Esophagus muscularis mucosa (tissue), 4 donors: ENCODE measurements around the gene ETV1. TPM values are rescaled to one million over a fixed set of nuclear protein-coding genes. Genes with fewer than 3 reads are reported as not detected.

ENCODE experiments used
- DNase-seq: peaks from one replicate; pipeline ENCODE4 v3.0.0-alpha.2; 2017; ENCODE audit errors: extremely low spot score
- H3K27ac ChIP-seq, 4 donors: fragments of 200-600 bp; sonication (generic); replicated peaks in 1 of 4; 1 replicate in 3 of 4; 2 replicates in 1 of 4; pipeline ENCODE4 v1.5.1; 2016 to 2019; ENCODE audit warnings: mild to moderate bottlenecking in 1 of 4
- H3K27me3 ChIP-seq, 4 donors: fragments of 200-600 bp; sonication (generic); one replicate each; pipeline versions ENCODE4 v1.5.1 to v1.6.0; 2016 to 2019
- H3K36me3 ChIP-seq, 4 donors: fragments of 200-600 bp; sonication (generic); one replicate each; pipeline ENCODE4 v1.5.1; 2016 to 2019
- H3K4me1 ChIP-seq, 4 donors: fragments of 200-600 bp; sonication (generic); one replicate each; pipeline ENCODE4 v1.5.1; 2016 to 2019
- H3K4me3 ChIP-seq, 4 donors: fragments of 200-600 bp; sonication (generic); 1 replicate in 2 of 4; 2 replicates in 2 of 4; pipeline ENCODE4 v1.5.1; 2016 to 2019; ENCODE audit warnings: mild to moderate bottlenecking in 4 of 4, moderate library complexity in 1 of 4
- H3K9me3 ChIP-seq, 4 donors: fragments of 200-600 bp; sonication (generic); 1 replicate in 3 of 4; 2 replicates in 1 of 4; pipeline ENCODE4 v1.5.1; 2016 to 2019
- CTCF ChIP-seq, 3 experiments: fragments of 200-600 bp in 2 of 3; fragments of 450-650 bp in 1 of 3; sonication (generic) in 2 of 3; IDR thresholded peaks; one replicate each; pipeline ENCODE4 v1.5.1; 2017 to 2019; ENCODE audit warnings: antibody characterized with exemption in 3 of 3, mild to moderate bottlenecking in 2 of 3, moderate library complexity in 1 of 3
- EP300 ChIP-seq: sonication (generic); formaldehyde crosslinking; IDR thresholded peaks from one replicate; pipeline ENCODE4 v1.6.1; 2017; ENCODE audit warnings: antibody characterized with exemption
- POLR2A ChIP-seq: fragments of 450-650 bp; IDR thresholded peaks from one replicate; pipeline ENCODE4 v1.6.1; 2017; ENCODE audit warnings: antibody characterized with exemption, moderate library complexity, mild to moderate bottlenecking, low read depth
- POLR2AphosphoS5 ChIP-seq, 2 donors: sonication (generic); formaldehyde crosslinking; IDR thresholded peaks; one replicate each; pipeline ENCODE4 v1.6.1; 2017; ENCODE audit warnings: antibody characterized with exemption in 2 of 2
- WGBS: methylation state at CpG from one replicate; pipeline ENCODE4 v1.1.5; 2018; 5-methylcytosine and 5-hydroxymethylcytosine counted together
- intact Hi-C: fragments of 100-400 bp; cut with DNase I; formaldehyde crosslinking; loops from one replicate; pipeline ENCODE4 v1.15.1; 2023
- total RNA-seq, 4 donors: library from RNA; depleted of rRNA; stranded (reverse); fragments of >200 nt; gene quantifications; one replicate each; pipeline versions ENCODE4 v1.1.0 to v1.2.1, GENCODE V29; 2016

Gene ETV1
- total RNA-seq, 4 donors from 2014 or later, result 7.1 to 16.5 (median 14.1) TPM

- TF ChIP-seq POLR2AphosphoS5 (IDR thresholded peaks at IDR 0.05), result no peak
- no peak for TF ChIP-seq CTCF (IDR thresholded peaks at IDR 0.05)
- no peak for TF ChIP-seq EP300
- H3K27me3 ChIP-seq, result no peaks in the 10 kb centered on the region
- no peaks in the 10 kb centered on the region for H3K9me3 ChIP-seq
- no peak for DNase-seq
- no peaks in the 10 kb centered on the region for H3K36me3 ChIP-seq
- no peak overlapping the region for H3K27ac ChIP-seq
- 54% methylated on average over 3 of the region's 3 CpGs for WGBS
- H3K4me1 ChIP-seq, result peaks cover 17 to 26% (median 22%) of the 10 kb centered on the region in 4 donors
- H3K4me3 ChIP-seq, result no peak overlapping the region
- intact Hi-C loops, result no loop called here
Measured at GRCh38 chr7:13984061-13984460, 5.4 kb downstream of the ETV1 start.

- no peak overlapping the region for H3K27ac ChIP-seq
- TF ChIP-seq POLR2A (no peak), CTCF (IDR thresholded peaks at IDR 0.05) (no peak), POLR2AphosphoS5 (IDR thresholded peaks at IDR 0.05) (no peak), EP300 (no peak)
- DNase-seq, result no peak
- H3K27me3 ChIP-seq, result no peaks in the 10 kb centered on the region
- no peaks in the 10 kb centered on the region for H3K36me3 ChIP-seq
- intact Hi-C loops, result no loop called here
- H3K9me3 ChIP-seq, result no peaks in the 10 kb centered on the region
- H3K4me3 ChIP-seq, result no peak overlapping the region
- 85% methylated on average over 4 of the region's 4 CpGs for WGBS
- H3K4me1 ChIP-seq, result peaks cover 11 to 20% (median 18%) of the 10 kb centered on the region in 4 donors
Measured at GRCh38 chr7:13982940-13983677, 6.4 kb downstream of the ETV1 start.

DNA sequence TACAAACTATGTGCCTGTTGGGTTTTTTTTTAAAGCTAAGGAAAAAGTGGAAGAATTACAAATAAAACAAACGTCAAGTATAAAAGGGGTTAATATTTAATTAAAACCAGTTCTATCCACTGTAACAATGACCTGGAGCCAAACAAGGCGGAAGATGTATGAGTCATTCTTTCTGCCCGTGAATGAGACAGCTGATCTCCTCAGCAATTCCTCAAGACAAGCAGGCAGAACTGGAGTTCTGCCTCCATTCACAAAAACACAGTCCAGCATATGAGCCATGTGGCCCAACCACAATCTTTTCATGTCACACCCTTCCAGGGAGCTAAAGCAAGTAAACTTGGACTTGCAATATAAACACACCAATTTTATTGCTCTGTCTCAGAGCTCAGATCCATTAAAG, 8.4 kb downstream of the ETV1 start:
- no peak overlapping the region for H3K27ac ChIP-seq
- intact Hi-C loops, result no loop called here
- H3K9me3 ChIP-seq, result no peaks in the 10 kb centered on the region
- no peaks in the 10 kb centered on the region for H3K36me3 ChIP-seq
- no peak overlapping the region for H3K4me3 ChIP-seq
- no peaks in the 10 kb centered on the region for H3K27me3 ChIP-seq
- TF ChIP-seq CTCF (IDR thresholded peaks at IDR 0.05) (no peak), POLR2AphosphoS5 (IDR thresholded peaks at IDR 0.05) (peak; percentile 57 to 76)
- DNase-seq, result no peak
- WGBS, result 6% methylated on average over 3 of the region's 3 CpGs
- peaks cover 11 to 20% (median 17%) of the 10 kb centered on the region in 4 donors for H3K4me1 ChIP-seq

GRCh38 chr7:13980474-13980873, 9.0 kb downstream of the ETV1 start:
- H3K4me1 ChIP-seq, result peaks cover 11 to 20% (median 17%) of the 10 kb centered on the region in 4 donors
- intact Hi-C loops, result no loop called here
- no peaks in the 10 kb centered on the region for H3K36me3 ChIP-seq
- no peak overlapping the region for H3K27ac ChIP-seq
- DNase-seq, result no peak
- no peaks in the 10 kb centered on the region for H3K27me3 ChIP-seq
- 65% methylated on average over 5 of the region's 5 CpGs for WGBS
- H3K4me3 ChIP-seq, result no peak overlapping the region
- no peaks in the 10 kb centered on the region for H3K9me3 ChIP-seq
- TF ChIP-seq POLR2AphosphoS5 (IDR thresholded peaks at IDR 0.05), result no peak

DNA sequence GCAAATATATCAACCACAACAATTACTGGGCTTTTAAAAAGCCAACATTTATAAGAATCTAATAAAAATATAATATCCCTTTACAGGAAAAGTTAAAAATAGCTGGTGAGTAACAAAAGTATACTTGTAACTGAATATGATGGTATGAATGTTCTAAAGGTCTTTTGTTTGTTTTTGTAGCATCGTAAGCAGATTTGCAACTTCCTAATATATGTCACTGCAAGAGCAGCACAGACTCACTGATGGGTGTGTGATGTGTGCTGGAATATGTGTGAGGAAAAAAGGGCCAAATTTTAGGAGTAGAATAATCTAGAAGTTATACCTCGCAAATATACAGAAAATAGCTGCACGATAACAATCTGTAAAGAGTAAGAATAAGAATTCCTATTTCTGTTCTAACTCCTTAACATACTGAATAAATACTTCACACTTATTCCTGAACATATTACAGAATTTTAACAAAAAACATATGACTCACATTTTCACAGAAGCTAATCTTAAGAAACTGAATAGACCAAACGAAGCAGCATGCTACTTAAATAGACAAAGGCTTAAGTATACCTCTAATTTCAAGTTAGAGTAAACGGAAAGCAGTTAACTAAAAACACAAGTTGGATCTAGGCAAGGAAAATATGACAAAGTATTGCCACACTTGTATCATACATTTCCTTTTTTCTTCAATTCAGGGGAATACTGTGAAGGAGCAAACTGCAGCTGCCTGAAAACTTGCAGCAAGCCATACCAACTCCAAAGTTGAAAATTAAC, 9.6 kb downstream of the ETV1 start:
- Histone ChIP-seq H3K4me1 (peaks cover 11 to 20% (median 17%) of the 10 kb centered on the region in 4 donors), H3K4me3 (no peak overlapping the region), H3K27ac (peak overlapping the region in 1 of 4 donors; percentile 5), H3K27me3 (no peaks in the 10 kb centered on the region), H3K36me3 (peaks cover 0 to 3% (median 0%) of the 10 kb centered on the region in 4 donors), H3K9me3 (no peaks in the 10 kb centered on the region)
- intact Hi-C loops, result no loop called here
- TF ChIP-seq POLR2A, result no peak
- no peak for TF ChIP-seq POLR2AphosphoS5 (IDR thresholded peaks at IDR 0.05)
- TF ChIP-seq EP300, result no peak
- TF ChIP-seq CTCF (IDR thresholded peaks at IDR 0.05), result no peak
- DNase-seq, result no peak
- 60% methylated on average over 5 of the region's 5 CpGs for WGBS
